NCI-H1694 (cell line): ENCODE measurements around the gene MAST4.
A peak's percentile ranks its signal among the peaks of the same experiment; 100 is the strongest.
"Not testable (repeated sequence)": the region's sequence is repeated elsewhere in the genome, so short reads cannot be mapped to it uniquely, and the experiment has no call there.

Experiments used
- DNase-seq: peaks from one replicate; lab custom pipeline; 2025; lab: John Stamatoyannopoulos, UW

The MAST4 gene

DNA sequence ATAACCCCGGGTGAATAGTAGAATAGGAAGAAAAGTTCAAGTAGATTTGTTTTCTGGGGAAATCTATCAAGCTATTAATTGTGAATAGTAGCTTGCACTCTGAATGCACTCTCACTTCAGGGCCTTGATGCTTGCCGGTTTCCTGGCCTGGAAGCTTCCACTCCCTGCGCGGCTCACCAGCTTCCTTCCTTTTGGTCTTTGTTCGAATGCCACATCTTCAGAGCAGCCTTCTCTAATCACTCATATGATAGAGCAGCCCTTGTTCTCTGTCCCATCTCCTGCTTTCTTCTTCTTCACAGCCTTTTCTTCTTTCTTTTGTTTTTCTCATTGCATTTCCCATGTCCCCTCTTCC, 146.7 kb downstream of the MAST4 start:
- DNase-seq, result no peak

DNA sequence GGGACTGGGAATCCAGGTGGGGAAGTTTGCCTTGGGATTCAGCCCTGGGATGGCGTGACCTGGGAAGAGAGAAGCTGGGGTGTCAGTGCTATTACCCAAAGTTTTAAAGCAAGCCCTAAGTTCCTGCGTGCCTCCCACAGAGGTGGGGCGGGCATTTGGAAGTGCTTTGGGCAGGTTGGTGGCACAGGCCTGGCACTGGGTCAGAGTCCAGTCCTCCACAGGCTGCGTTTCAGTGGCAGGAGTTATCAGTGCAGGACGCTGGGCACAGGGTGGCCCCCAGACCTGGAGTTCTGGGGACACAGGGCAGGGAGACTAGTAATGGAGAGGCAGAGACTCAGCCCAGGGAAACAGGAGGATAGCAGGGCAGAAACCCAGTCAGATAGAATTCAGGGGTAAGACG, 147.2 kb downstream of the MAST4 start:
- DNase-seq, result no peak

DNA sequence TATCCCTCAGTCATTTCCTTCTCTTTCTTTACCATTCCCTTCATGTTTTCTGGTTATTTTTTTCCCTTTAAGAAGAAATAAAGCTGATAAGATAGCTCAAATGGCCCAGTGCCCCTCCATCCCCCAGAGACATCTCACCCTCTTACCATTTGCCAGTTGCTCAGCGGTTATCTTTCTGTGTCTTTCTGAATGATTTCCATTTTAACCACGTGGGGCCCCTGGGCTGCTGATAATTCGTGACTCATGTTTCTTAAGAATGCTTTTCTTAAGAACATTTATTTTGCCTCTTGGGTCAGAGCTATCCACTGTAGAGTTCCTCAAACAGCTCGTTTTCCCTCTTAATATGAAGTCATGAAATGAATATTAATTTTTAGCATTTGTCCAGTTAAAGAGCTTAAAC, 147.8 kb downstream of the MAST4 start:
- DNase-seq, result no peak

DNA sequence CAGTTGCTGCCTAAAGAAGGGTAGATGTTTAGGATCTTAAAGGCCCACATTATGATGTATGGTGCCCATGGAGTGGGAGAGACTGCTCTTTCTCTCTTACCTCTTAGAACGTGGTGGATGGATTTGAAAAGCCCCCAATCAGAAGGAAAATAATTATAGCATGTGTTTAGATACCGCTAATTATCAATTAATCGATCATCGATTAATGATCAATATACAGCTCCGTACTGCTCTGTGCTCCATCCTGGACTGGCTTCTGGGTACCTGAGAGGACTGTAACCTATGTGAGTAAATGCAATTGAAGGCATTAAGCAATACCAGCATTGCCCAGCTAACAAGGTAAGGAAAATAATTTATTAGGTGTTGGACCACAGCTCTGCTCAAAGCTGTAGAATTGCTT, 149.1 kb downstream of the MAST4 start:
- no peak for DNase-seq

DNA sequence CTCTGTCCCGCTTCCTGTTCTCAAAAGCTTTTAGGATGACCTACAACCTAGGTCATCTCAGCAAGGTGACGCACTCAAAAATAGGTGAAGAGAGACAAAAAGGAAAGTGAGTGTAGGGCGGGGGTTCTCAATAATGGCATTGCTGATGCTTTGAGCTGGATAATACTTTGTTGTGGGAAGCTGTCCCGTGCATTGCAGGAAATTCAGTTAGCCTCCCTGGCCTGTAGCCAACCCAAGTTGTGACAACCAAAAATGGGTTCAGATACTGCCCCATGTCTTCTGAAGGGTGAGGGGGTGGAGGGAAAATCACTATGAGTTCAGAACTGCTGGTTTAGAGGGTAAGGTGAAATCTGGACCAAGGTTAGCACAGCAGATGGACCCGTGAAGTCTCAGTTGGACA, 151.4 kb downstream of the MAST4 start:
- no peak for DNase-seq

DNA sequence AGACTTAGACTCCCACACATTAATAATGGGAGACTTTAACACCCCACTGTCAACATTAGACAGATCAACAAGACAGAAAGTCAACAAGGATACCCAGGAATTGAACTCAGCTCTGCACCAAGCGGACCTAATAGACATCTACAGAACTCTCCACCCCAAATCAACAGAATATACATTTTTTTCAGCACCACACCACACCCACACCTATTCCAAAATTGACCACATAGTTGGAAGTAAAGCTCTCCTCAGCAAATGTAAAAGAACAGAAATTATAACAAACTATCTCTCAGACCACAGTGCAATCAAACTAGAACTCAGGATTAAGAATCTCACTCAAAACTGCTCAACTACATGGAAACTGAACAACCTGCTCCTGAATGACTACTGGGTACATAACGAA, 156.5 kb downstream of the MAST4 start:
- DNase-seq, result not testable (repeated sequence)

DNA sequence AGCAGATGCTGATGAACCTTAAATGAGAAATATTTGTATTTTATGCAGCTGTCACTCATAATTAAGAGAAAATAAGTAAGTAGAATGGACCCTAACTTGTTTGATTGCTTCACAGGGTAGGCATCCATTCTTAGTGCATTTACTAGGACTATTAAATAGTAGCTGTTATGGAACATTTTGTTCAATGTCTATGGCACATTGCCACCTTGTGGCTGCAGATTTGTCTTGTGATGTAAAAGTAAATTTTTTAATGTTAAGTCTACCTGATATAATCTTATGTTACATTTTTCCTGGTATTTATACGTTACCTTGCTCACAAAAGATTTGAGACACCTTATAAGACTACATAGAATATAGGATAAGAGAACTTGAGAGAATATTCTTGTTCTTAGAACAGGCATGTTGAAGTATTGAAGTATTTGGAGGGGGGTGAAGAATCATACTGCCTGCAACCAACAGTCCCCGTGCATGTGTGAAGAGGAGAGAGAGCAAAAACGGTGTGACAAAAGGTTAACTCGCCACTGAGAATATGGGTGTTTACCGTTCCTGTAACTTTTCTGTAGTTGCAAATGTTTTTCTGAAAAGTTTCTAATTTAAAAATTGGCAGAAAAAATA, 161.1 kb downstream of the MAST4 start:
- DNase-seq, result peak; percentile 74

DNA sequence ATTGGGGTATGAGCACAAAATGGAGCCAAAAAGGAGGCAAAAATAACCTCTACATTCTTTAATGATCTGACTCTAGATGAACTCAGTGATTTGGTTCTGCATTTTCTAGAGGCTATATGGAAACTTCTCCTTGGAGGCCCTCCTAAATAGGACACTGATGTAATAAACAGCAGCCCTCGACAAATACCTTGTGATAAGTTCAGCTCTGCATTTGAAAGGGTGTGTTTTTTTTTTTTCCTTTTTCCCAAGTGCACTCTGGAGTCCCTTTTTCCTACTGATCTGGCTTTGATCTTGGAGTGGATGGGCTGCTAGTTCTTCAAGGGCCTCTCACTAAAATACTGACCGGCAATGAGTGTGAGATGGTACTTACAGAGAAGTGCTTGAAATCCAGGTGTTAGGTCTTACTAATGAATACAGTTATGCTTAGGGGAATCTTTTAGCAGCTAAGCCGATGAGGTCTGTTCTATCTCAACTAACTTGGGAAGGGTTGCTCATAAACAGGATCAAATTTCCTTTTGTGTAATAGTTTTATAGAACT, 161.7 kb downstream of the MAST4 start:
- no peak for DNase-seq

DNA sequence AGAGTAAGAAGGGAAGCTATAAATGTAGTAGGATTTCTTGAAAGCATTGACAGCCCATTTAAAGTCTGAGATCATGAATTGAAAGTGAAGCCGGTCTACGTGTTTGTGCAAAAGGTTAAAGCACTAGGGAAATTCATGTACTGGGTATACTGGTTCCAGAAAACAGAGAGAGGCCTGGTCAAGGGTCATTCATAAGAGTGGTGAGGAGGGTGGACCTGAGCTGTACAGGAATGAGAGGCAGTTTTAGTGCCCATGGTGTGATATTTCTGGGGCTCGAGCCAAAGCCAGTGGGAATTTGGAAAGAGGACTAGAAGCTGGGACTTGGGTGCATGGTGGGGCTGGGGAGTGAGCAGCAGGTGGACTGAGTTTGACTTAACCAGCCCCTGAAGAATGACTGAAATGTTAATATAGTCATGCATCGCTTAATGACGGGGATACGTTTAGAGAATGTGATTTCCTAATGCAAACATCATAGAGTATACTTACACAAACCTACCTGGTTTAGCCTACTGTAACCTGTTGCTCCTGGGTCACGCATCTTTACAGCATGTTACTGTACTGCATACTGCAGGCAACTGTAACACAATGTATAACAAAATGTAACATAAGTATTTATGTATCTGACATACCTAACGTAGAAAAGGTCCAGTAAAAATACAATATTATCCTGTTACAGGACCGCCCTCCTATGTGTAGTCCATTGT, 173.0 kb downstream of the MAST4 start:
- DNase-seq, result no peak

DNA sequence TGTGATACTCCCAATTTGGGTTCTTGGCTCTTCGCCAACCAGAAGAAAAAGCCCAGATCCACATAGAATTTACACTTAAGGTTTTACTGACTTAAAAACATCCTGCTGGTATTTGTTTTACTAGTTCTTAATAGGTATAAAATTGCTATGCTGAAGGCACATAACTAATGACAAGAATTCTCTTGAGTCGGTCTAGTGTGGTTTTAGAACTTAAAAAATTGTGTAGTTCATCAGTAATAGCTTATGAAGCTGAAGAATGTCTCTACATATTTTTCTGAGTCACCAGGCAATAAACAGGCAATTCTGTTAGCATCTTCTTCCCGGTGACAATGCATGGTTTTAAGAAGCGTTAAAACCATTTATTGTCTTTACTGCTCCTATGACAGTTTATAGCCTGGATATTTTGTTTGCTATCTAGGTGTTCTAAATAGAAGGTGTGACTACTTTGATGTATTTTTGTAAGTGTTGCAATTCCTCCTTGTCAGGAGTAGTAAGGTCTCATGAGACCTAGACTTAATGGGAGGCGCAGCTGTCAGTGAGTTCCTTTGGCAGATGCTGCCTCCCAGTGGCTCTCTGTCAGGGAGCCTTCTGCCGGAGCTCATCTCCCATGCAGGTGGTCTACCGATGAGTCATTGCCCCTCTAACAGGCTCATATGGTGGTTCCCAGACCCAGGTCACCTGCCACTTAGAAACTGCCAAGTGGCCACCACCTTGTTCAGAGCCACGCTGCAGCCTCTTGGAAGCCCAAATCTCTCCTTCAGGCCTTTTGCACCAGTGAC, 173.8 kb downstream of the MAST4 start:
- DNase-seq, result peak; percentile 60

DNA sequence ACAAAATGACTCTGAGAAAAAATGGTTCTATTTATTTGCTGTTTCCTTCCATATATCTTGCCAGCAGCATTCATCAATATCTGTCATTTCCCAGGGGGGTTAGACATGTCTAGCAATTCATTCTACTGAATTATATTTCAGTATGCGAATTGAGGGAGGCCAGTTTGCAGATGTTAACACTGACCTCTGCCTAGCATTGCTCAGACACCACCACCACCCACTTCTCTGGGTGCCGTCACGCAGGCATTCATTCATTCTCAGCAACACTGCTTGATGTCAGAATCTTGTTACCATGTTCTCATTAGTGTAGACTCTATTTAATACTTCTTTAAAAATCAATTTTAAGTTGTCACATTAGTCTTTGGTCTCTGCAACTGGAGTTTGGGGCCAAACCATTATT, 181.7 kb downstream of the MAST4 start:
- DNase-seq, result no peak

DNA sequence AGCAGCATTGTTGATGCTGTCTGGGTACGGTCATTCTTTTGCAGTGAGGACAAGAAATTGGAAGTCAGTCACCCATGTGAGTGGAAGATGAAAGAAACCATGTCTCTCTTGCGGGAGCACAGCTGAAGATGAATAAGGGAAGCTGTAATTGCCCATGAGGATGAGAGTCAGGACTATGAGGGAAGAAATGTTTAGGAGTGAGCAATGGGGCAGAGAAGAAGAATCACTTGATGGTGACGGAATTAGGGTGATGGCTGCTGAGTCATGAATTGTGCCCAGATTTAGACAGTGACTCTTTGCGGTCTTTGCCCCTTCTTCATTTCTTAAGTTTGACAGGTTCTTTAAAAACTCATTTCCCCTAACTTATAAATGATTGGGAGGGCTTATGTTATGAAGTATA, 183.3 kb downstream of the MAST4 start:
- no peak for DNase-seq

DNA sequence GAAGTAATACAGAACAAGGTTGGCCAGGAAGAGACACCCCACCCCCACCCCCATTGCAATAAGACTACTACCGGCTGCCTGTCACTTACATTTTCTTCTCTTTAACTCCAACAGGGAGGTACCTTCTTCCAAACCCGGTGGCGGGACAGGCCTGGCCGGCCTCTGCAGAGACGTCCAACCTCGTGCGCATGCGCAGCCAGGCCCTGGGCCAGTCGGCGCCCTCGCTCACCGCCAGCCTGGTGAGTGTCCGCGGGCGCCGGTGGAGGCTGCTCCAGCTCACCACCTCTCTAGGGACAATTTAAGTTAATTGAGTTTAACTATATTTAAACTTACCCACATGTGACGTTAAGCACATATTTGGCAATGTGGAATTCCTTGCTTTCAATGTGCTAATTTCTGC, 192.4 kb downstream of the MAST4 start:
- DNase-seq, result no peak

DNA sequence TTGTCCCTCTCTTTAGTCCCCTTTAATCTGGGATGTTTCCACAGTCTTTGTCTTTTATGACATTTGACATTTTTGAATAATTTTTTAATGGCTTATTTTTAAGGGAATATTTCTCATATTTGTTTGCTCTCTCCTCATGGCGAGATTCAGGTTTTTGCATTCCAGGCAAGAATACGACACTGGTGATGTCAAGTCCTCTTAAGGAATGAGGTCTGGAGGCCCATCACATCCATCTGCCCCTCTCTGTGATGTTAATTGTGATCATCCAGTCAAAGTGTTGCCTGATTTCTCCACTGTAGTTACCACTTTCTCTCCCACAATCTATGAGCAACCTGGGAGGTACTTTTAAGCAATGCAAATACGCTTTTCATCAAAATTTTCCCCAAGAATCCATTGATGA, 193.2 kb downstream of the MAST4 start:
- no peak for DNase-seq

DNA sequence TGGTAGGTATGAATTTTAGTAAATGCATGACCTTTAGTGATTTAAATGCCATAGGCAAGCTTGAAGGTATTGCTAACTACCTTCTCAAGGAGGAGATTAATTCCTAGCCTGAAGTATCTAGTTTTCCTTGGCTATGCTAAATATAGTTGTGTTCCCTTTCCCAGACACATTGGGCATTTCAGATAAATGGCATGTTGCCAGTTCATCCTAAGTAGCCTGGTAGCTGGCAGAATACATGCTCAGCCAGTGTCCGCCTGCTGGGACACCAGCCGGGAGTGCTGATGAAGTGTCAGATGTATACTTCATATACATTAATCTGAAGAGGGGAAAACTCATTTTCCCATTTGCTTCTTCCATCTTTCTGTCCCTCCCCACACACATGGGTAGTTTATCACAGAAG, 196.9 kb downstream of the MAST4 start:
- DNase-seq, result no peak

DNA sequence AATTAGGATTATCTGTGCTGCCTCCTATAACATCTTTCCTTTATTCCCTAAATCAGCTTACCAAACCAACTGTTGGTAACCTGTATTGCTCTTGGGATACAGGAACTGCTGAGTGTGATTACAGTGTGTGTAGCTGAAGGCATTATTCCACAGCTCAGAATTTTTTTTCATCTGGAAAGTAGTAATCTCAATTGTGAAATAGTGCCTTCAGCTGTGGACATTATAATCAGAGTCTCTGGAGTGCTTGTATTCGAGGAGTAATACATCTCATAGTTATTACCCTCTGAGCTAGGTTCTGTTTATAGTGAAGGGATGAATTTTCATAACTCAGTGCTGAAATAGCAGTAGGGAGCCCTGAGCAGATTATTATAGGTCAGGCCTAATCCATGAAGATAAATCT, 199.5 kb downstream of the MAST4 start:
- no peak for DNase-seq

DNA sequence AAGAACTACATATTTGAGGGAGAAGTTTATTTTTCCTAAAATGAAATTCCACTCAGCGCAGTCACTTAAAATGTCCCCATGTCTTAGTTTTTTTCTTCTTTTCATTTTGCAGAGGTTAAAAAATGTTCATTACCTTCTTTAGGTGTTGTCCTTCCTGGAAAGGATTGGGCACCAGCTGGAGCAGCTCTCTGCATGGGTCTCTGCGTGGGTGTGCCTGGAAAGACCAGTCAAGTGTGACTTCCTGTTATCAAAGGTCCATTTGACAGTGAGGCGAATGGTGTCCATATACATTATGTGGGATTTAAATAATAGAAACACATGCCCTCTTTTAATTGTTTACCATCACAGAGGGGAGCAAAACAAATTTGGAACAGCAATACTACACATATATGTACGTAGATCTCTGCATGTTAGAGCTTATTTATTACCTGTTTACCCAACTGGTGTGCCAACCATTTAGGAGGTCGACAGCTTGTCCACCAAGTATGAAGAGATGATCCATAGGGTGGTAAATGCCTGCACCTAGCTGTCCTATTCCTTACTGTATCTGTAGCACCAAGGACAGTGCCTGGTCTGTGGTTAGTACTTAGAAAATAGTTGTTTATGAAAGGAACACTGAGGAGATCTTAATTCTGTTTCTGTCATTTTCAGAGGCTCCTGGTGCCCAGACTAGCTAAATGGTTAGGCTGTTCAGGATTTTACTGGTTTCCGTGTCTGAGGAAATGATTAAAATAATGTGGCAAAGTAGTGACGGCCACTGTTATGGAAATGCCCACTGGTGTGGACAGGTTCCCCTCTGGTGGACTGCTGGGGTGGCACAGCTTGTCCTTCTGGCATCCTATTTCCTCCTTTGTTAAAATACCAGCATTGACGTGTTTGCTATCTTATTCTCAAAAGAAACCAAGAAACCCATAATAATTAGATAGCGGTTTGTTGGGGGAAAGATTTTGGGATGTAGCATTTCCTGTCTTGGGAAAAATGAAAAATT, 200.4 kb downstream of the MAST4 start:
- DNase-seq, result no peak

DNA sequence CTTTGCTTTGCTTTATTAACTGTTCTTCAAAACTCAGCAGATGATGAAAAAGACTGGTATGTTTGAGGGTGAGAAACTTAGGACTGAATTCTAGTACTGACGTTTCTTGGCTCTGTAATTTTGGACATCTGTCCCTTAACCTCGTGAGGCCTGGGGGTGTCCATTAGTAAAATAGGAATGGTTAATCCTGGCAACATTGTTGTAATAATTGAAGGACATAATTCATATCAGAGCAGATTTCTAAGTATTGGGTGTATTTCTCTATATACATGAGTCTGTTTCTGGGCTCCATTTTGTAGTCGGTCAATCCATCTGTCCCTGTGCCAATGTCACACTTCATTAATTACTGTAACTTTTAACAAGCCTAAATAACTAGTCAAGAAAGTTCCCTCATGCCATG, 206.7 kb downstream of the MAST4 start:
- DNase-seq, result no peak

DNA sequence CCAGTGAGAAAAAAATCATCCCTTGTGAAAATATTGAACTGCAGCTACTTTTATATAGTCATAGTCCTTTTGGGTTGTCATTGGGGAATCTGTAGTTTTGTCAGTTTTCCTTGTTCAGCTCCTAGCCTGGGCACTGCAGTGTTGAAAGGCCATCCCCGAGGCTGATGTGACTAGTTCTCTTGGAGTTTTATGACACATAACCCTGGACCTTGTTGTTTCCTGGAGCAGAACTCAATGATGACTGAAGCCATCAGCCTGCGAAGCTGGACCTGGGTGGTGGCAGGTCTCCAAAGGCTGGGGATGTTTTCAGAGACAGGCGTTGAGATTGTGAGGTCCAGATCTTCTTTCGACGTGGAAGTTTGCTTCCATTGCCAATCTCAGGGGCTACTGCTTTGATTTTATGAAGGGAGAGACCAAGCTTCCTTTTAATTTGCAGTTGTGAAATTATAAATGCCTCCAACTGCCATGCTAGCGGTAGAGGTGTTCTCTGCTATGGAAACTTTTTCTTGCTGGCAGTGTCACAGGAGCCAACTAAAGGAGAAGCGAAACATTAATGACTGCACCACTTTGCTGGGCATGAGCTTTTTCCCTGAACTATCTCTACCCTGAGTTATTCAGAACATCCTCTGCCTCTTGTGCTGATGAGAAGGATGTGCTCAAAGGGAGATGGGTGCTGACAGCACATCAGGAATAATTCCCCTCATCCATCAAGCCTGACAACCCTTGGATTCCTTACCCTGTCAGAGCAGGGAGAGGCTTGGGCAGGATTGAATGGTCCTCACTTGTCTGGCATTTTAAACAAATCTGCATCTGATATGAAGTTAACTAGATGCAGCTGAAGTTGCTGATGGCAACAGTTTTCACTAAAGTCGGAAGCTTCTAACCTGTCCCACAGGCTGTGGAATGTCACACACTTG, 209.6 kb downstream of the MAST4 start:
- no peak for DNase-seq

DNA sequence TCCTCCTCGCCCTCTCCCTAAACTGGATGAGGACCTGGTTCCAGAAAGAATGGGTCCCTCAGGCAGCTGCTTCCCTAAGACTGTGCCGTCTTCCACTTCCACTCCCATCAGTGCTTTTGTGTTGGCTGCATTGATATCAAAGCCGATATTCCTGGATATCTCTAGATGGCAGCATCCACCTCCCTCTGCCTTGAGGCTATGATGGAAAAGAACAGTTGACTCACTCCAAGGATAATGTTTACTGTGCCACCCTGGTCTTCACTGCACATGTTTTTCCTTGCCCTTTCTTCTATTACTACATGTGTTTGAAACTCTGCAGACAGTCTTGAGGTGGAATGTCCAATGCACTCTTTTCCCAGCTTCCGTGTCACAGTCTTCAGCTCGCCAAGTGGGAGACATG, 211.6 kb downstream of the MAST4 start:
- DNase-seq, result peak; percentile 43

DNA sequence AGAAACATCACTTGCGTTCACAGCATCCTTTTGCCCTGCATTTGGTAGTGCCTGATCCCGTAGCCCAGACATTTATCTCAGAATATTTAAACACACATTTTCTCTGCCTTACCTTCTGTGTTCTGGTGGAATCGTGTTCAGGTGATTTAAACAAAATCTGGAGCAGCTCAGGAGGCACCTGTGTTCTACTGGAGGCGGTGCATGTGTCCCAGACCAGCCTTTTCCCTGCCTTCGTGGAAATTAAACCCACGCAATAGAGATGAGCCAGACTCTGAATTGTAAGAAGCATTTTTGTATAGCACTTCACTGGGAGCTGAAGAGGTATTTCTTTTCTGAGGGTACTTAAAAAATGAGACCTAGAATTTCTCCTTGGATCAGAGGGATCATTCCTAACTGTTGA, 212.5 kb downstream of the MAST4 start:
- no peak for DNase-seq
